ENCODE results near the gene CALCOCO1.
"Not testable (repeated sequence)": the region's sequence is repeated elsewhere in the genome, so short reads cannot be mapped to it uniquely, and the experiment has no call there.

Gene CALCOCO1

GRCh38 chr12:53735556-53735955, 8.3 kb upstream of the CALCOCO1 start:
- CTCF ChIA-PET: interaction anchor here (1.6 to 14.7 kb wide), 2 partner anchors 10 kb away, joined by 3 to 185 read pairs; no protein-coding TSS in a partner anchor

GRCh38 chr12:53734425-53734824, 7.2 kb upstream of the CALCOCO1 start:
- no peak for DNase-seq
- CTCF ChIA-PET: interaction anchor here (1.6 to 14.7 kb wide), 3 partner anchors 9 to 32 kb away, joined by 3 to 185 read pairs (median 8); no protein-coding TSS in a partner anchor
- Mint-ChIP-seq H3K27me3 (peaks cover 24% of the 10 kb centered on the region), H3K36me3 (no peaks in the 10 kb centered on the region), H3K9me3 (no peaks in the 10 kb centered on the region), H3K4me3 (no peak overlapping the region), H3K27ac (no peak overlapping the region), H3K4me1 (peaks cover 14% of the 10 kb centered on the region)

More at GRCh38 chr12:53735556-53735955, 8.3 kb upstream of the CALCOCO1 start:
- Mint-ChIP-seq H3K9me3 (no peaks in the 10 kb centered on the region), H3K36me3 (no peaks in the 10 kb centered on the region), H3K27ac (no peak overlapping the region), H3K4me3 (no peak overlapping the region), H3K4me1 (peaks cover 17% of the 10 kb centered on the region), H3K27me3 (peaks cover 24% of the 10 kb centered on the region)
- no peak for DNase-seq

GRCh38 chr12:53733807-53734200, 6.6 kb upstream of the CALCOCO1 start:
- peaks cover 9% of the 10 kb centered on the region for H3K4me1 Mint-ChIP-seq
- no peaks in the 10 kb centered on the region for H3K36me3 Mint-ChIP-seq
- H3K27ac Mint-ChIP-seq: no peak overlapping the region
- CTCF ChIA-PET: interaction anchor here (0.9 to 14.7 kb wide), 4 partner anchors 8 to 32 kb away, joined by 3 to 185 read pairs (median 6); no protein-coding TSS in a partner anchor
- H3K9me3 Mint-ChIP-seq: no peaks in the 10 kb centered on the region
- H3K27me3 Mint-ChIP-seq: peaks cover 24% of the 10 kb centered on the region
- H3K4me3 Mint-ChIP-seq: no peak overlapping the region
- DNase-seq: no peak

GRCh38 chr12:53733051-53733806, 6.0 kb upstream of the CALCOCO1 start:
- Mint-ChIP-seq H3K4me1 (peaks cover 9% of the 10 kb centered on the region), H3K4me3 (no peak overlapping the region), H3K27me3 (peaks cover 24% of the 10 kb centered on the region), H3K9me3 (no peaks in the 10 kb centered on the region), H3K36me3 (no peaks in the 10 kb centered on the region), H3K27ac (no peak overlapping the region)
- CTCF ChIA-PET: interaction anchor here (0.9 to 14.7 kb wide), 3 partner anchors 12 to 31 kb away, joined by 3 to 185 read pairs (median 8); no protein-coding TSS in a partner anchor
- DNase-seq: no peak

GRCh38 chr12:53729644-53730043, 2.4 kb upstream of the CALCOCO1 start:
- no peak for DNase-seq
- Mint-ChIP-seq H3K4me3 (no peak overlapping the region), H3K9me3 (no peaks in the 10 kb centered on the region), H3K36me3 (peaks cover 1% of the 10 kb centered on the region), H3K27me3 (peaks cover 20% of the 10 kb centered on the region), H3K27ac (no peak overlapping the region), H3K4me1 (peaks cover 29% of the 10 kb centered on the region)
- CTCF ChIA-PET: interaction anchor here (1.7 to 14.7 kb wide), 3 partner anchors 15 to 29 kb away, joined by 5 to 185 read pairs (median 18); no protein-coding TSS in a partner anchor

- H3K36me3 Mint-ChIP-seq: peaks cover 2% of the 10 kb centered on the region
- peak overlapping the region; percentile 91 for H3K27ac Mint-ChIP-seq
- H3K4me1 Mint-ChIP-seq: peaks cover 25% of the 10 kb centered on the region
- CTCF ChIA-PET: interaction anchor here (1.0 to 14.7 kb wide), 4 partner anchors 17 to 53 kb away, joined by 4 to 185 read pairs (median 14); partner anchors contain the start of gene ATP5MC2
- no peaks in the 10 kb centered on the region for H3K9me3 Mint-ChIP-seq
- H3K27me3 Mint-ChIP-seq: peaks cover 9% of the 10 kb centered on the region
- no peak for DNase-seq
- peak overlapping the region; percentile 89 for H3K4me3 Mint-ChIP-seq
Observed at GRCh38 chr12:53728206-53728605, 954 bp upstream of the CALCOCO1 start.

GRCh38 chr12:53726946-53727309, 324 bp downstream of the CALCOCO1 start:
- Mint-ChIP-seq H3K36me3 (peaks cover 2% of the 10 kb centered on the region), H3K27ac (peak overlapping the region; percentile 91), H3K27me3 (peaks cover 4% of the 10 kb centered on the region), H3K9me3 (no peaks in the 10 kb centered on the region), H3K4me3 (peak overlapping the region; percentile 89), H3K4me1 (peaks cover 27% of the 10 kb centered on the region)
- DNase-seq: no peak
- CTCF ChIA-PET: interaction anchor here (1.6 to 14.7 kb wide), 4 partner anchors 18 to 51 kb away, joined by 4 to 185 read pairs (median 14); partner anchors contain the start of gene ATP5MC2

GRCh38 chr12:53726341-53726740, 911 bp downstream of the CALCOCO1 start:
- Mint-ChIP-seq H3K27me3 (peaks cover under 1% of the 10 kb centered on the region), H3K4me1 (peaks cover 27% of the 10 kb centered on the region), H3K36me3 (peaks cover 7% of the 10 kb centered on the region), H3K4me3 (peak overlapping the region; percentile 89), H3K27ac (peak overlapping the region; percentile 91), H3K9me3 (no peaks in the 10 kb centered on the region)
- DNase-seq: no peak
- CTCF ChIA-PET: interaction anchor here (0.6 to 14.7 kb wide), 5 partner anchors 8 to 51 kb away, joined by 3 to 185 read pairs (median 10); partner anchors contain the start of gene ATP5MC2

- peak overlapping the region; percentile 89 for H3K4me3 Mint-ChIP-seq
- peak overlapping the region; percentile 91 for H3K27ac Mint-ChIP-seq
- CTCF ChIA-PET: interaction anchor here (0.6 to 14.7 kb wide), 4 partner anchors 9 to 32 kb away, joined by 3 to 185 read pairs (median 11); no protein-coding TSS in a partner anchor
- H3K9me3 Mint-ChIP-seq: no peaks in the 10 kb centered on the region
- peaks cover 27% of the 10 kb centered on the region for H3K4me1 Mint-ChIP-seq
- H3K36me3 Mint-ChIP-seq: peaks cover 11% of the 10 kb centered on the region
- no peaks in the 10 kb centered on the region for H3K27me3 Mint-ChIP-seq
- no peak for DNase-seq
Observed at GRCh38 chr12:53725824-53726223, 1.4 kb downstream of the CALCOCO1 start.

GRCh38 chr12:53722450-53723041, 4.7 kb downstream of the CALCOCO1 start:
- Mint-ChIP-seq H3K27ac (no peak overlapping the region), H3K9me3 (no peaks in the 10 kb centered on the region), H3K36me3 (peaks cover 21% of the 10 kb centered on the region), H3K4me1 (peaks cover 19% of the 10 kb centered on the region), H3K4me3 (no peak overlapping the region), H3K27me3 (no peaks in the 10 kb centered on the region)
- no peak for DNase-seq
- CTCF ChIA-PET: interaction anchor here (0.5 to 3.7 kb wide), 6 partner anchors 9 to 690 kb away, joined by 3 to 17 read pairs (median 5); no protein-coding TSS in a partner anchor

GRCh38 chr12:53720946-53721345, 6.3 kb downstream of the CALCOCO1 start:
- Mint-ChIP-seq H3K27ac (no peak overlapping the region), H3K27me3 (no peaks in the 10 kb centered on the region), H3K9me3 (no peaks in the 10 kb centered on the region), H3K4me3 (no peak overlapping the region), H3K36me3 (peaks cover 24% of the 10 kb centered on the region), H3K4me1 (peaks cover 7% of the 10 kb centered on the region)
- DNase-seq: no peak
- CTCF ChIA-PET: interaction anchor here (1.2 to 3.7 kb wide), 4 partner anchors 19 to 36 kb away, joined by 3 to 17 read pairs (median 8); no protein-coding TSS in a partner anchor

- H3K27ac Mint-ChIP-seq: no peak overlapping the region
- H3K27me3 Mint-ChIP-seq: no peaks in the 10 kb centered on the region
- CTCF ChIA-PET: interaction anchor here (1.5 kb wide), 1 partner anchor 24 kb away, joined by 4 read pairs; no protein-coding TSS in a partner anchor
- H3K9me3 Mint-ChIP-seq: no peaks in the 10 kb centered on the region
- H3K36me3 Mint-ChIP-seq: peaks cover 23% of the 10 kb centered on the region
- H3K4me1 Mint-ChIP-seq: peaks cover 3% of the 10 kb centered on the region
- DNase-seq: no peak
- H3K4me3 Mint-ChIP-seq: no peak overlapping the region
Observed at GRCh38 chr12:53719649-53720048, 7.6 kb downstream of the CALCOCO1 start.

GRCh38 chr12:53718567-53718966, 8.7 kb downstream of the CALCOCO1 start:
- CTCF ChIA-PET: interaction anchor here (0.7 kb wide), 1 partner anchor 18 kb away, joined by 3 read pairs; no protein-coding TSS in a partner anchor
- not testable (repeated sequence) for H3K4me3 Mint-ChIP-seq, H3K27me3 Mint-ChIP-seq, H3K27ac Mint-ChIP-seq, H3K4me1 Mint-ChIP-seq, DNase-seq, H3K9me3 Mint-ChIP-seq
- peaks cover 23% of the 10 kb centered on the region for H3K36me3 Mint-ChIP-seq

- no peak overlapping the region for H3K27ac Mint-ChIP-seq
- no peaks in the 10 kb centered on the region for H3K4me1 Mint-ChIP-seq
- CTCF ChIA-PET: interaction anchor here (2.0 kb wide), 1 partner anchor 27 kb away, joined by 15 read pairs; no protein-coding TSS in a partner anchor
Observed at GRCh38 chr12:53717319-53717718, 9.9 kb downstream of the CALCOCO1 start.

More at GRCh38 chr12:53717319-53717718, 9.9 kb downstream of the CALCOCO1 start:
- no peak for DNase-seq
- Mint-ChIP-seq H3K4me3 (no peak overlapping the region), H3K36me3 (peaks cover 26% of the 10 kb centered on the region), H3K9me3 (no peaks in the 10 kb centered on the region), H3K27me3 (no peaks in the 10 kb centered on the region)

Data from activated naive CD4-positive, alpha-beta T cell treated with anti-CD3 and anti-CD28 coated beads, Interleukin-2, amount 10 ng/mL, durations not matched to agents 7 days and 5 days (primary cell).